Ovary (tissue), 3 donors: ENCODE measurements around the gene CXCL10.

Experiments used
- EP300 ChIP-seq: sonication (generic); formaldehyde crosslinking; IDR thresholded peaks from one replicate; pipeline ENCODE4 v1.6.1; 2017; ENCODE audit warnings: antibody characterized with exemption
- TF ChIP-seq, protein P1 (sequence below), 3 donors: fragments of 450-650 bp in 2 of 3; fragments of 200-600 bp in 1 of 3; IDR thresholded peaks; one replicate each; pipeline versions ENCODE4 v1.5.1 to v1.8.0; 2016 to 2022; ENCODE audit warnings: antibody characterized with exemption in 3 of 3, mild to moderate bottlenecking in 1 of 3
- donor health status: DM: no; HTN: no; CAD: no.

DNA sequence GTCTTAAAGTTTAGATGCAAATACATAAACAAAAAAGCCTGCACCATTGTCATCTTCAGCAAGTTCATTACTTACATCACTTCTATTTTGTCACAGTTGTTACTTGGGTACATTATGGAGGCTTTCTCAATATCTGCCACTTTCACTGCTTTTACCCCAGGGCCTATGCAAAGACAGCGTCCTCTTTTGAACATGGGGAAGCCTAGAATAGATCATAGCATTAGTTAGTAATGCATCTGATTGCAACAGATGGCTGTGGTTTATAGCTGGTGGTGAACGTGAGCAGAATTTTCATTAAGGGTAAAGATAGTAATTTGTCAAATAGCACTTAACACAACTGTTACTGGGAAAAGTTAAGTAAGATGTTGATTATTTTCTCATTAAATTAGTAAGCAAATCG lies 11.8 kb upstream of the CXCL10 start:
- TF ChIP-seq, protein P1, sequence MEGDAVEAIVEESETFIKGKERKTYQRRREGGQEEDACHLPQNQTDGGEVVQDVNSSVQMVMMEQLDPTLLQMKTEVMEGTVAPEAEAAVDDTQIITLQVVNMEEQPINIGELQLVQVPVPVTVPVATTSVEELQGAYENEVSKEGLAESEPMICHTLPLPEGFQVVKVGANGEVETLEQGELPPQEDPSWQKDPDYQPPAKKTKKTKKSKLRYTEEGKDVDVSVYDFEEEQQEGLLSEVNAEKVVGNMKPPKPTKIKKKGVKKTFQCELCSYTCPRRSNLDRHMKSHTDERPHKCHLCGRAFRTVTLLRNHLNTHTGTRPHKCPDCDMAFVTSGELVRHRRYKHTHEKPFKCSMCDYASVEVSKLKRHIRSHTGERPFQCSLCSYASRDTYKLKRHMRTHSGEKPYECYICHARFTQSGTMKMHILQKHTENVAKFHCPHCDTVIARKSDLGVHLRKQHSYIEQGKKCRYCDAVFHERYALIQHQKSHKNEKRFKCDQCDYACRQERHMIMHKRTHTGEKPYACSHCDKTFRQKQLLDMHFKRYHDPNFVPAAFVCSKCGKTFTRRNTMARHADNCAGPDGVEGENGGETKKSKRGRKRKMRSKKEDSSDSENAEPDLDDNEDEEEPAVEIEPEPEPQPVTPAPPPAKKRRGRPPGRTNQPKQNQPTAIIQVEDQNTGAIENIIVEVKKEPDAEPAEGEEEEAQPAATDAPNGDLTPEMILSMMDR (IDR thresholded peaks at IDR 0.05): no peak
- TF ChIP-seq EP300: no peak
